K562 (cell line): Measurements from ENCODE around the gene TBL1XR1. TPM values are rescaled to one million over a fixed set of nuclear protein-coding genes. Genes with fewer than 3 reads are reported as not detected.

Source experiments
- ATAC-seq: fragments of 200-7000 bp; cut with Tn5 transposase; 3 replicates; pipeline ENCODE4 v1.9.1; 2020; ENCODE audit warnings: moderate library complexity
- BruUV-seq: library from RNA; stranded (reverse); fragments of 400-500 nt; replicated peaks from 2 replicates; lab custom pipeline; 2021; lab: Mats Ljungman, UMichigan
- CTCF ChIA-PET: fragments of 300-600 bp; formaldehyde crosslinking; extraction: SDS; loops from one replicate; lab custom pipeline; 2021; ENCODE audit warnings: low intra/inter-chr PET ratio; lab: Yijun Ruan, JAX
- POLR2A ChIA-PET: fragments of 300-600, 350-650 bp; sonication (Branson Sonifier 250); formaldehyde crosslinking; extraction: SDS; loops from one replicate; lab custom pipeline; 2021; ENCODE audit warnings: antibody characterized with exemption, inconsistent platforms; lab: Yijun Ruan, JAX
- DNase-seq, 4 experiments: peaks; one replicate each; pipeline versions ENCODE4 v3.0.0 to v3.0.0-alpha.2; 2011 to 2018; ENCODE audit warnings: low spot score in 3 of 4, mixed read lengths in 3 of 4; ENCODE audit errors: extremely low read depth in 1 of 4
- FAIRE-seq: peaks from 2 replicates; lab custom pipeline; 2011; peaks lifted over from hg19 to GRCh38; lab: Jason Lieb, UNC
- H2AFZ ChIP-seq: 2 replicates; pipeline ENCODE4 v1.6.0; 2011; ENCODE audit warnings: low read depth, low read length, control low read depth, inconsistent platforms
- H3K27ac ChIP-seq: fragments of 200-600 bp; 3 replicates; pipeline ENCODE4 v1.8.0; 2011; ENCODE audit warnings: low read depth, mild to moderate bottlenecking, control low read depth, inconsistent platforms, low read length, moderate library complexity, mixed read lengths; ENCODE audit errors: extremely low read depth
- H3K27me3 ChIP-seq, 2 experiments: fragments of 300-600 bp in 1 of 2; 2 replicates in 1 of 2; 3 replicates in 1 of 2; pipeline versions ENCODE4 v1.6.0 to v1.8.0; 2011; ENCODE audit warnings: inconsistent platforms in 2 of 2, low read length in 2 of 2, mild to moderate bottlenecking in 1 of 2, mixed read lengths in 1 of 2, moderate library complexity in 1 of 2; ENCODE audit not compliant: control insufficient read depth in 2 of 2, insufficient read depth in 2 of 2
- H3K36me3 ChIP-seq: fragments of 300-600 bp; 3 replicates; pipeline ENCODE4 v1.8.0; 2011; ENCODE audit warnings: mild to moderate bottlenecking, low read length, inconsistent platforms; ENCODE audit not compliant: control insufficient read depth, insufficient read depth
- H3K4me1 ChIP-seq, 2 experiments: fragments of 200-600 bp in 1 of 2; replicated peaks in 1 of 2; 2 replicates in 1 of 2; 3 replicates in 1 of 2; pipeline versions ENCODE4 v1.5.1 to v1.8.0; 2011; ENCODE audit warnings: inconsistent platforms in 2 of 2, low read length in 2 of 2, mild to moderate bottlenecking in 1 of 2, mixed read lengths in 1 of 2, moderate library complexity in 1 of 2; ENCODE audit not compliant: control insufficient read depth in 2 of 2, insufficient read depth in 2 of 2
- H3K4me2 ChIP-seq: 2 replicates; pipeline ENCODE4 v1.6.1; 2011; ENCODE audit warnings: low read length, control low read depth, inconsistent platforms, mixed read lengths; ENCODE audit not compliant: insufficient read depth
- H3K4me3 ChIP-seq: fragments of 200-600 bp; sonication (generic), shearing (Covaris generic); 2 replicates; pipeline ENCODE4 v1.5.1; 2016; ENCODE audit warnings: control low read depth, inconsistent platforms
- H3K79me2 ChIP-seq: fragments of 200-600 bp; 3 replicates; pipeline ENCODE4 v1.8.0; 2011; ENCODE audit warnings: low read length, inconsistent platforms; ENCODE audit not compliant: control insufficient read depth, insufficient read depth
- H3K9ac ChIP-seq, 2 experiments: 2 replicates each; pipeline versions ENCODE4 v1.6.0 to v1.6.1; 2011; ENCODE audit warnings: low read depth in 2 of 2, low read length in 2 of 2, control low read depth in 1 of 2, inconsistent platforms in 1 of 2, mild to moderate bottlenecking in 1 of 2, mixed read lengths in 1 of 2; ENCODE audit not compliant: insufficient read depth in 1 of 2
- H3K9me1 ChIP-seq: one replicate; pipeline ENCODE4 v1.6.0; 2011; ENCODE audit warnings: inconsistent platforms, mild to moderate bottlenecking, low read length, moderate library complexity; ENCODE audit not compliant: control insufficient read depth, insufficient read depth
- H3K9me3 ChIP-seq: replicated peaks from 2 replicates; pipeline ENCODE4 v1.5.1; 2011; ENCODE audit warnings: low read depth, low read length, inconsistent platforms; ENCODE audit not compliant: control insufficient read depth, insufficient read depth
- H4K20me1 ChIP-seq: replicated peaks from 2 replicates; pipeline ENCODE4 v1.6.1; 2011; ENCODE audit warnings: low read length, inconsistent platforms, mixed read lengths; ENCODE audit not compliant: control insufficient read depth, insufficient read depth
- CC2D1A ChIP-seq: fragments of 450-650 bp; IDR thresholded peaks from 2 replicates; pipeline ENCODE4 v1.6.1; 2017; ENCODE audit warnings: mild to moderate bottlenecking
- FOXK1 ChIP-seq: sonication (generic); formaldehyde crosslinking; IDR thresholded peaks from 2 replicates; pipeline ENCODE4 v1.8.0; 2022; ENCODE audit warnings: missing genetic modification reagents, mild to moderate bottlenecking, borderline replicate concordance
- HDAC3 ChIP-seq: fragments of 450-650 bp; IDR thresholded peaks from 2 replicates; pipeline ENCODE4 v1.6.1; 2018; ENCODE audit warnings: borderline replicate concordance, mild to moderate bottlenecking, moderate library complexity; ENCODE audit not compliant: partially characterized antibody
- MYBL2 ChIP-seq, 2 experiments: fragments of 450-650 bp in 1 of 2; sonication (generic) in 1 of 2; formaldehyde crosslinking in 1 of 2; IDR thresholded peaks; 2 replicates each; pipeline versions ENCODE4 v1.6.1 to v1.8.1; 2017 to 2022; ENCODE audit warnings: borderline replicate concordance in 1 of 2, inconsistent platforms in 1 of 2, low read depth in 1 of 2, mild to moderate bottlenecking in 1 of 2, missing genetic modification reagents in 1 of 2, moderate library complexity in 1 of 2
- RERE ChIP-seq: sonication (generic); formaldehyde crosslinking; IDR thresholded peaks from 2 replicates; pipeline ENCODE4 v1.8.0; 2023; ENCODE audit warnings: missing genetic modification reagents, mild to moderate bottlenecking, borderline replicate concordance
- XRCC5 ChIP-seq: fragments of 200-400 bp; formaldehyde crosslinking; IDR thresholded peaks from 2 replicates; pipeline ENCODE4 v1.6.1; 2017; ENCODE audit warnings: low read depth, mild to moderate bottlenecking, low read length
- ZNF121 ChIP-seq: sonication (generic); formaldehyde crosslinking; conservative IDR thresholded peaks from 2 replicates; pipeline ENCODE4 v1.8.0; 2022; ENCODE audit warnings: missing genetic modification reagents
- WGBS: fragments of 100-300 bp; shearing (Covaris generic); methylation state at CpG from one replicate; pipeline ENCODE4 v1.1.6; 2016; ENCODE audit warnings: low coverage, mixed read lengths; ENCODE audit not compliant: insufficient coverage; ENCODE audit errors: missing lambda C conversion rate; 5-methylcytosine and 5-hydroxymethylcytosine counted together
- in situ Hi-C: fragments of 300-500 bp; cut with MboI; formaldehyde crosslinking; loops from 4 replicates; pipeline ENCODE4 v1.15.0; 2018; ENCODE audit warnings: inconsistent platforms, mixed read lengths
- intact Hi-C: fragments of 100-400 bp; cut with micrococcal nuclease; formaldehyde crosslinking; loops from 2 replicates; pipeline ENCODE4 v1.14.2; 2022
- polyA plus RNA-seq, 8 experiments: library from polyadenylated mRNA; depleted of rRNA in 4 of 8; stranded (reverse) in 5 of 8; unstranded in 3 of 8; fragments of >200 nt; fragmentation: Nextera tagmentation in 2 of 8; fragmentation: Illumina TruSeq in 1 of 8; extraction: Ambion mirVana in 2 of 8; extraction: Trizol in 1 of 8; gene quantifications; 2 replicates each; pipeline versions ENCODE4 v1.2.1 to v1.2.3, GENCODE V29; 2011 to 2014; ENCODE audit warnings: inconsistent platforms in 1 of 8, missing spikeins in 1 of 8
- total RNA-seq, 7 experiments: library from RNA; depleted of rRNA in 6 of 7; stranded (reverse); fragments of >200 nt in 6 of 7; fragmentation: Illumina TruSeq in 2 of 7; extraction: Trizol in 2 of 7; gene quantifications; 2 replicates each; pipeline versions ENCODE4 v1.2.1 to v1.2.3, GENCODE V29; 2011 to 2021; ENCODE audit warnings: low replicate concordance in 1 of 7
- TF ChIP-seq, protein P1 (sequence below): fragments of 450-650 bp; IDR thresholded peaks from one replicate; pipeline ENCODE4 v1.6.1; 2018; ENCODE audit warnings: mild to moderate bottlenecking, moderate library complexity; ENCODE audit not compliant: partially characterized antibody

The TBL1XR1 gene
- total and polyA plus RNA-seq, 9 of the 15 experiments (the other 6 are each of a cell fraction or from before 2014, with no cell fraction given): 19.6 to 171 (median 83.3) TPM

- no TSS peak for BruUV-seq
- Histone ChIP-seq H3K4me1 (no peaks in the 10 kb centered on the region), H3K27ac (no peak overlapping the region), H3K9me3 (no peaks in the 10 kb centered on the region), H3K4me2 (no peak overlapping the region), H2AFZ (no peak overlapping the region; the same call in 1 of the 2 replicates), H3K9ac (no peak overlapping the region), H3K36me3 (no peaks in the 10 kb centered on the region), H3K9me1 (no peaks in the 10 kb centered on the region), H3K27me3 (no peaks in the 10 kb centered on the region), H3K4me3 (no peak overlapping the region), H4K20me1 (no peaks in the 10 kb centered on the region), H3K79me2 (no peaks in the 10 kb centered on the region)
- DNase-seq (no peak), FAIRE-seq (no peak), ATAC-seq (no peak)
- in situ Hi-C loops (no loop called here), intact Hi-C loops (no loop called here)
- POLR2A ChIA-PET: interaction anchor here (1.0 to 1.4 kb wide), 2 partner anchors 11 to 20 kb away, joined by 3 to 4 read pairs; no protein-coding TSS in a partner anchor
- TF ChIP-seq MYBL2 (IDR thresholded peaks at IDR 0.05; ENCODE audit: low read depth): no peak
- no peak for TF ChIP-seq MYBL2 (CRISPR knock-in tag; IDR thresholded peaks at IDR 0.05; ENCODE audit: borderline replicate concordance)
- CTCF ChIA-PET: no interaction called here
- WGBS: 20% methylated on average over 3 of the region's 3 CpGs
Measured at GRCh38 chr3:176978441-176978840, 218.8 kb downstream of the TBL1XR1 start.

DNA sequence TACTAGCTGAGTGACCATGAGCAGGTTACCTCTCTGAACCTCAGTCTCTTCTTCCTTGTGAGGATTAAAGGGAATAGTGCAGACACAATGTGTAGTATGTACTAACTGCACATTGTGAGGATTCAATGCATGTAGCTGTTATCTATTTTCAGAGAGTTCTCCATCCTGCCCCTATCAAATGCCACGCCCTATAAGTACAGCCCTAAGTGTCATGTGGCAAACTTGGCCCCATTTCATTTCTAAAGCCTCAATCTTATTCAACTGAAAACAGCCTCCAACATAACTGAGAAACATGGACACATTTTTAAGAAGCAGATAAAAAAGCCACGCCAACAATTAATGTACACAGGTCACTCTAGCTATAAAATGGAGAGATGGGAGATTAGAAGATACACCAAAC is 220.0 kb downstream of the TBL1XR1 start:
- H3K79me2 ChIP-seq: no peaks in the 10 kb centered on the region
- no peaks in the 10 kb centered on the region for H3K9me1 ChIP-seq
- no peaks in the 10 kb centered on the region for H3K4me1 ChIP-seq
- in situ Hi-C loops (no loop called here), intact Hi-C loops (no loop called here)
- H3K27ac ChIP-seq: no peak overlapping the region
- CTCF ChIA-PET: no interaction called here
- WGBS: 21% methylated on average over 2 of the region's 2 CpGs
- FAIRE-seq (no peak), DNase-seq (no peak), ATAC-seq (no peak)
- no peak overlapping the region for H2AFZ ChIP-seq
- no peaks in the 10 kb centered on the region for H3K27me3 ChIP-seq
- no TSS peak for BruUV-seq
- no peak overlapping the region for H3K4me3 ChIP-seq
- no peak overlapping the region for H3K9ac ChIP-seq
- H3K4me2 ChIP-seq: no peak overlapping the region
- POLR2A ChIA-PET: interaction anchor here (0.6 to 1.3 kb wide), 2 partner anchors 13 to 1050 kb away, joined by 3 to 4 read pairs; no protein-coding TSS in a partner anchor
- H3K36me3 ChIP-seq: no peaks in the 10 kb centered on the region
- H4K20me1 ChIP-seq: no peaks in the 10 kb centered on the region
- H3K9me3 ChIP-seq: no peaks in the 10 kb centered on the region
- TF ChIP-seq HDAC3 (no peak), XRCC5 (no peak), RERE (CRISPR knock-in tag) (no peak), FOXK1 (CRISPR knock-in tag) (no peak), ZNF121 (no peak), CC2D1A (no peak)
- TF ChIP-seq, protein P1, sequence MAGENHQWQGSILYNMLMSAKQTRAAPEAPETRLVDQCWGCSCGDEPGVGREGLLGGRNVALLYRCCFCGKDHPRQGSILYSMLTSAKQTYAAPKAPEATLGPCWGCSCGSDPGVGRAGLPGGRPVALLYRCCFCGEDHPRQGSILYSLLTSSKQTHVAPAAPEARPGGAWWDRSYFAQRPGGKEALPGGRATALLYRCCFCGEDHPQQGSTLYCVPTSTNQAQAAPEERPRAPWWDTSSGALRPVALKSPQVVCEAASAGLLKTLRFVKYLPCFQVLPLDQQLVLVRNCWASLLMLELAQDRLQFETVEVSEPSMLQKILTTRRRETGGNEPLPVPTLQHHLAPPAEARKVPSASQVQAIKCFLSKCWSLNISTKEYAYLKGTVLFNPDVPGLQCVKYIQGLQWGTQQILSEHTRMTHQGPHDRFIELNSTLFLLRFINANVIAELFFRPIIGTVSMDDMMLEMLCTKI: no peak
